Kidney (tissue), 14 donors: ENCODE data around the gene CCDC187. TPM values are rescaled to one million over a fixed set of nuclear protein-coding genes. Genes with fewer than 3 reads are reported as not detected.

ENCODE experiments used
- DNase-seq, 5 donors: peaks; one replicate each; pipeline ENCODE4 v3.0.0-alpha.2; 2013 to 2020
- FAIRE-seq: peaks from 2 replicates; lab custom pipeline; 2012; peaks lifted over from hg19 to GRCh38; lab: Jason Lieb, UNC
- H3K27ac ChIP-seq, 2 donors: one replicate each; pipeline ENCODE4 v1.7.0; 2013; ENCODE audit warnings: low read depth in 2 of 2, low read length in 2 of 2, inconsistent platforms in 1 of 2
- H3K27me3 ChIP-seq: one replicate; pipeline ENCODE4 v1.7.1; 2013; ENCODE audit warnings: low read length, inconsistent platforms; ENCODE audit not compliant: control insufficient read depth, insufficient read depth
- H3K36me3 ChIP-seq, 3 donors: one replicate each; pipeline versions ENCODE4 v1.7.0 to v1.7.1; 2013; ENCODE audit warnings: low read length in 3 of 3, control low read depth in 1 of 3, inconsistent platforms in 1 of 3; ENCODE audit not compliant: insufficient read depth in 3 of 3, control insufficient read depth in 2 of 3
- H3K4me1 ChIP-seq, 3 donors: one replicate each; pipeline versions ENCODE4 v1.7.0 to v1.7.1; 2013; ENCODE audit warnings: low read length in 3 of 3, inconsistent platforms in 1 of 3, low read depth in 1 of 3; ENCODE audit not compliant: control insufficient read depth in 2 of 3, insufficient read depth in 2 of 3
- H3K4me3 ChIP-seq, 3 donors: one replicate each; pipeline versions ENCODE4 v1.7.0 to v1.8.1; 2013; ENCODE audit warnings: low read length in 3 of 3, control low read depth in 1 of 3, inconsistent platforms in 1 of 3
- H3K9ac ChIP-seq, 3 donors: one replicate each; pipeline versions ENCODE4 v1.7.0 to v1.7.1; 2013; ENCODE audit warnings: low read length in 3 of 3, control low read depth in 1 of 3, inconsistent platforms in 1 of 3
- H3K9me3 ChIP-seq, 3 donors: one replicate each; pipeline versions ENCODE4 v1.7.0 to v1.7.1; 2013; ENCODE audit warnings: low read length in 3 of 3, control low read depth in 1 of 3, inconsistent platforms in 1 of 3; ENCODE audit not compliant: control insufficient read depth in 2 of 3, insufficient read depth in 1 of 3
- CTCF ChIP-seq: IDR thresholded peaks from 3 replicates; pipeline ENCODE4 v1.5.1; 2012; ENCODE audit warnings: mild to moderate bottlenecking, moderate library complexity, borderline replicate concordance; ENCODE audit not compliant: insufficient read depth; ENCODE audit errors: extremely low read depth
- intact Hi-C: fragments of 100-400 bp; cut with DNase I; formaldehyde crosslinking; loops from one replicate; pipeline ENCODE4 v1.11.1; 2022
- polyA plus RNA-seq: library from polyadenylated mRNA; stranded (reverse); fragments of 350-450 nt; fragmentation: Illumina TruSeq; extraction: RNeasy Lipid Tissue Mini Kit (QIAGEN cat#74804); gene quantifications from one replicate; pipeline ENCODE4 v1.2.3, GENCODE V29; 2014; ENCODE audit warnings: low read depth, low replicate concordance; ENCODE audit not compliant: insufficient read depth
- total RNA-seq: library from RNA; stranded (reverse); fragmentation: NEBNext Ultra II Directional; extraction: Animal tissue kit (Norgen Biotek cat#: 25700); gene quantifications from one replicate; pipeline ENCODE4 v1.2.1, GENCODE V29; 2021
- donor health status: control.
- donor health status: control.
- donor health status: control.
- donor health status: control.
- donor health status: control.
- donor health status: DM: yes; HTN: yes; CAD: no.
- donor health status: Normal renal cell carcinoma (clear cell type).

The CCDC187 gene
- total and polyA plus RNA-seq, 2 donors from 2014 or later, result 0.84 to 2.3 TPM

DNA sequence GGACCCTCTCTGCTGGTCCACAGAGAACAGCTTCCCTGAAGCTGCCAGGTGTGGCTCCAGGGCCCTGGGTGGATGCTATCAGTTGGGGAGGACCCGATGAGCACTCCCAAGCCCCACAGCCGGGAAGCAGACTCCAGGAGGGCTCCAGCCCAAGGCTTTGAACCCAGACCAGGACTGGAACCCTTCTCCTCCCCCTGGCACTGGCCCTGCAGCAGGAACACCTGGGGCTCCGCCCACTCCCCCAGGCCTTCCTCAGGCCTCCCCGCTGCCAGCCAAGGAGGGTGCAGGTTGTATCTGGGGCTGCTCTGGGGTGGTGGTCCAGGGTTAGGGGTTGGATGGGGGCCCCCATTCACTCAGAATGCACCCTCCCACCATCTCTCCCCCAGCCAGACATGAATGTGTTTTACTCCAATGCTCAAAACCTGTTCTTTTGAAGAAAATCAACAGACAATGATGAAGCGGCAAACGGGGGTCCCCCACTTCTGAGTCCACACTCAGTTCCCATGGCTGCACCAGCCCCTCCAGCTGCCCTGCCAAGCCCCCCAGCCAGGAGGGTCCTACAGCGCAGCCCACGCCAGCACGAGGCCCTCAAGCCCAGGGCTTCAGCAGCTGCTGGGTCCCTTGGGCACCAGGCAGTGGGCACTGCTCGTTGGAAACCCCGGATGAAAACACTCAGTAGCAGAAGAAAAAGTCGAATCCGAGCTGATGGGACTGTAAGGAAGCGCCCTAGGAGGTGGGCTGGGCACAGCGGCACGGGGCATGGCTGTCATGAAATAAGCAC is 23.2 kb downstream of the CCDC187 start:
- FAIRE-seq, result no peak
- intact Hi-C loops, result no loop called here
- no peak for TF ChIP-seq CTCF

GRCh38 chr9:136279471-136279870 is 24.4 kb downstream of the CCDC187 start:
- no peak for FAIRE-seq
- H3K4me1 ChIP-seq, result peaks cover 0 to 4% (median 0%) of the 10 kb centered on the region in 3 donors
- no peak overlapping the region for H3K27ac ChIP-seq
- H3K9me3 ChIP-seq, result no peaks in the 10 kb centered on the region
- intact Hi-C loops, result no loop called here
- H3K4me3 ChIP-seq, result no peak overlapping the region
- no peak for TF ChIP-seq CTCF
- H3K36me3 ChIP-seq, result no peaks in the 10 kb centered on the region
- no peak for DNase-seq
- H3K9ac ChIP-seq, result no peak overlapping the region
- H3K27me3 ChIP-seq, result no peaks in the 10 kb centered on the region

More for the DNA sequence above, 23.2 kb downstream of the CCDC187 start:
- Histone ChIP-seq H3K9me3 (no peaks in the 10 kb centered on the region), H3K4me3 (no peak overlapping the region), H3K4me1 (peaks cover 0 to 4% (median 0%) of the 10 kb centered on the region in 3 donors), H3K9ac (no peak overlapping the region), H3K36me3 (no peaks in the 10 kb centered on the region), H3K27ac (no peak overlapping the region), H3K27me3 (no peaks in the 10 kb centered on the region)
- DNase-seq, result no peak

GRCh38 chr9:136278894-136279293 is 25.0 kb downstream of the CCDC187 start:
- intact Hi-C loops, result no loop called here
- Histone ChIP-seq H3K9me3 (no peaks in the 10 kb centered on the region), H3K9ac (no peak overlapping the region), H3K27me3 (no peaks in the 10 kb centered on the region), H3K27ac (no peak overlapping the region), H3K36me3 (no peaks in the 10 kb centered on the region), H3K4me3 (no peak overlapping the region), H3K4me1 (peaks cover 0 to 4% (median 0%) of the 10 kb centered on the region in 3 donors)
- DNase-seq (no peak), FAIRE-seq (no peak)
- no peak for TF ChIP-seq CTCF
